Naive thymus-derived CD8-positive, alpha-beta T cell (primary cell): ENCODE data around the gene MVB12B. TPM values are rescaled to one million over a fixed set of nuclear protein-coding genes. Genes with fewer than 3 reads are reported as not detected.

Experiments
- ATAC-seq, 2 donors: fragments of 150-1000 bp; cut with Tn5 transposase in 1 of 2; sonication (Bioruptor Pico), chemical (Tn5 transposase) in 1 of 2; 1 replicate in 1 of 2; 2 replicates in 1 of 2; pipeline ENCODE4 v1.10.0; 2021; ENCODE audit warnings: mild to moderate bottlenecking in 2 of 2, moderate library complexity in 2 of 2
- POLR2A ChIA-PET: fragments of 350-600 bp; sonication (Branson Sonifier 250); formaldehyde crosslinking; loops from one replicate; lab custom pipeline; 2021; ENCODE audit warnings: antibody characterized with exemption; lab: Charles Lee
- DNase-seq, 10 donors: peaks; one replicate each; pipeline versions ENCODE4 v3.0.0 to v3.0.0-alpha.2; 2020 to 2022
- H3K27ac Mint-ChIP-seq, 10 donors: one replicate each; pipeline ENCODE4 v1.8.0; 2020 to 2022; ENCODE audit warnings: mild to moderate bottlenecking in 10 of 10, mixed read lengths in 10 of 10, moderate library complexity in 4 of 10, inconsistent platforms in 1 of 10
- H3K27me3 Mint-ChIP-seq, 5 donors: one replicate each; pipeline ENCODE4 v1.8.0; 2021 to 2022; ENCODE audit warnings: mixed read lengths in 5 of 5
- H3K36me3 Mint-ChIP-seq, 3 donors: one replicate each; pipeline ENCODE4 v1.8.0; 2020 to 2022; ENCODE audit warnings: mixed read lengths in 3 of 3, mild to moderate bottlenecking in 2 of 3, inconsistent platforms in 1 of 3
- H3K4me1 Mint-ChIP-seq, 4 donors: one replicate each; pipeline ENCODE4 v1.8.0; 2021 to 2022; ENCODE audit warnings: mixed read lengths in 4 of 4
- H3K4me3 Mint-ChIP-seq, 10 donors: one replicate each; pipeline ENCODE4 v1.8.0; 2020 to 2022; ENCODE audit warnings: mild to moderate bottlenecking in 10 of 10, mixed read lengths in 10 of 10, moderate library complexity in 6 of 10, inconsistent platforms in 1 of 10
- H3K9me3 Mint-ChIP-seq, 9 donors: one replicate each; pipeline ENCODE4 v1.8.0; 2020 to 2022; ENCODE audit warnings: mixed read lengths in 9 of 9, mild to moderate bottlenecking in 3 of 9, inconsistent platforms in 1 of 9, moderate library complexity in 1 of 9
- polyA plus RNA-seq, 3 donors: library from polyadenylated mRNA; unstranded; fragments of 300-500 nt; fragmentation: Illumina TruSeq; gene quantifications; one replicate each; pipeline ENCODE4 v1.2.3, GENCODE V29; 2021
- total RNA-seq, 8 experiments: library from RNA in 2 of 8; stranded (reverse) in 2 of 8; gene quantifications; one replicate each; pipeline ENCODE4 v1.2.3 and lab custom pipeline; 2021 to 2026

Gene MVB12B
- total and polyA plus RNA-seq, 5 experiments from 2014 or later = 7.2 to 28.6 (median 12.5) TPM

GRCh38 chr9:126504086-126504976 is 177.7 kb downstream of the MVB12B start:
- Mint-ChIP-seq H3K4me1 (peaks cover 9 to 18% (median 12%) of the 10 kb centered on the region in 4 donors), H3K27ac (no peak overlapping the region)
- ATAC-seq = no peak

GRCh38 chr9:126504977-126505455 is 178.4 kb downstream of the MVB12B start:
- no peak for ATAC-seq
- H3K4me1 Mint-ChIP-seq = peaks cover 6 to 11% (median 10%) of the 10 kb centered on the region in 4 donors
- DNase-seq = peak in 1 of 10 donors; percentile 7
- POLR2A ChIA-PET = no interaction called here
- peaks cover 0 to 5% (median 0%) of the 10 kb centered on the region in 3 donors for H3K36me3 Mint-ChIP-seq
- H3K27ac Mint-ChIP-seq = no peak overlapping the region
- no peaks in the 10 kb centered on the region for H3K9me3 Mint-ChIP-seq
- H3K4me3 Mint-ChIP-seq = no peak overlapping the region
- peaks cover 0 to 19% (median 0%) of the 10 kb centered on the region in 5 donors for H3K27me3 Mint-ChIP-seq

More at GRCh38 chr9:126504086-126504976, 177.7 kb downstream of the MVB12B start:
- H3K36me3 Mint-ChIP-seq = peaks cover 0 to 5% (median 0%) of the 10 kb centered on the region in 3 donors
- no peaks in the 10 kb centered on the region for H3K9me3 Mint-ChIP-seq
- no peak overlapping the region for H3K4me3 Mint-ChIP-seq
- peaks cover 0 to 14% (median 0%) of the 10 kb centered on the region in 5 donors for H3K27me3 Mint-ChIP-seq
- peak in 1 of 10 donors; percentile 52 for DNase-seq
- POLR2A ChIA-PET = no interaction called here

GRCh38 chr9:126505697-126506346 is 179.2 kb downstream of the MVB12B start:
- H3K27ac Mint-ChIP-seq = no peak overlapping the region
- H3K4me3 Mint-ChIP-seq = no peak overlapping the region
- peaks cover 1 to 5% (median 3%) of the 10 kb centered on the region in 4 donors for H3K4me1 Mint-ChIP-seq
- peaks cover 0 to 16% (median 0%) of the 10 kb centered on the region in 5 donors for H3K27me3 Mint-ChIP-seq
- H3K9me3 Mint-ChIP-seq = no peaks in the 10 kb centered on the region
- no peak for ATAC-seq
- POLR2A ChIA-PET = no interaction called here
- DNase-seq = peak in 1 of 10 donors; percentile 50
- peaks cover 0 to 5% (median 0%) of the 10 kb centered on the region in 3 donors for H3K36me3 Mint-ChIP-seq

GRCh38 chr9:126506361-126507317 is 180.0 kb downstream of the MVB12B start:
- Mint-ChIP-seq H3K27ac (no peak overlapping the region), H3K9me3 (no peaks in the 10 kb centered on the region), H3K4me3 (no peak overlapping the region), H3K36me3 (peaks cover 0 to 5% (median 0%) of the 10 kb centered on the region in 3 donors), H3K27me3 (peaks cover 3 to 22% (median 4%) of the 10 kb centered on the region in 5 donors), H3K4me1 (peaks cover 0 to 4% (median 0%) of the 10 kb centered on the region in 4 donors)
- POLR2A ChIA-PET = interaction anchor here (0.8 kb wide), 1 partner anchor 15 kb away, joined by 3 read pairs; no protein-coding TSS in a partner anchor
- DNase-seq (peak in 1 of 10 donors; percentile 41), ATAC-seq (no peak)

GRCh38 chr9:126507318-126508109 is 180.9 kb downstream of the MVB12B start:
- H3K27me3 Mint-ChIP-seq = peaks cover 6 to 28% (median 9%) of the 10 kb centered on the region in 5 donors
- POLR2A ChIA-PET = interaction anchor here (0.8 kb wide), 1 partner anchor 15 kb away, joined by 3 read pairs; no protein-coding TSS in a partner anchor
- no peaks in the 10 kb centered on the region for H3K9me3 Mint-ChIP-seq
- H3K4me1 Mint-ChIP-seq = peaks cover 0 to 4% (median 0%) of the 10 kb centered on the region in 4 donors
- peaks cover 0 to 5% (median 0%) of the 10 kb centered on the region in 3 donors for H3K36me3 Mint-ChIP-seq
- H3K27ac Mint-ChIP-seq = no peak overlapping the region
- no peak overlapping the region for H3K4me3 Mint-ChIP-seq
- ATAC-seq (no peak), DNase-seq (peak in 1 of 10 donors; percentile 28)

GRCh38 chr9:126508171-126508591 is 181.6 kb downstream of the MVB12B start:
- H3K27me3 Mint-ChIP-seq = peaks cover 6 to 34% (median 11%) of the 10 kb centered on the region in 5 donors
- POLR2A ChIA-PET = no interaction called here
- peaks cover 0 to 4% (median 0%) of the 10 kb centered on the region in 4 donors for H3K4me1 Mint-ChIP-seq
- no peaks in the 10 kb centered on the region for H3K9me3 Mint-ChIP-seq
- ATAC-seq (no peak), DNase-seq (peak in 1 of 10 donors; percentile 36)
- H3K27ac Mint-ChIP-seq = no peak overlapping the region
- peaks cover 0 to 5% (median 0%) of the 10 kb centered on the region in 3 donors for H3K36me3 Mint-ChIP-seq
- no peak overlapping the region for H3K4me3 Mint-ChIP-seq

GRCh38 chr9:126508928-126509327 is 182.3 kb downstream of the MVB12B start:
- POLR2A ChIA-PET = no interaction called here
- Mint-ChIP-seq H3K27ac (no peak overlapping the region), H3K9me3 (no peaks in the 10 kb centered on the region), H3K27me3 (peaks cover 6 to 42% (median 18%) of the 10 kb centered on the region in 5 donors), H3K4me1 (peaks cover 0 to 5% (median 0%) of the 10 kb centered on the region in 4 donors), H3K36me3 (peaks cover 0 to 3% (median 0%) of the 10 kb centered on the region in 3 donors), H3K4me3 (peak overlapping the region in 1 of 10 donors; percentile 43)
- DNase-seq (no peak), ATAC-seq (no peak)

- no peaks in the 10 kb centered on the region for H3K36me3 Mint-ChIP-seq
- H3K27ac Mint-ChIP-seq = no peak overlapping the region
- peaks cover 0 to 5% (median 0%) of the 10 kb centered on the region in 4 donors for H3K4me1 Mint-ChIP-seq
- ATAC-seq (no peak), DNase-seq (peak in 1 of 10 donors; percentile 13)
- H3K9me3 Mint-ChIP-seq = no peaks in the 10 kb centered on the region
- POLR2A ChIA-PET = no interaction called here
- peaks cover 6 to 43% (median 18%) of the 10 kb centered on the region in 5 donors for H3K27me3 Mint-ChIP-seq
- no peak overlapping the region for H3K4me3 Mint-ChIP-seq
Observed at GRCh38 chr9:126509718-126510117, 183.1 kb downstream of the MVB12B start.

- peaks cover 0 to 8% (median 3%) of the 10 kb centered on the region in 4 donors for H3K4me1 Mint-ChIP-seq
- no peaks in the 10 kb centered on the region for H3K36me3 Mint-ChIP-seq
- no peaks in the 10 kb centered on the region for H3K9me3 Mint-ChIP-seq
- POLR2A ChIA-PET = no interaction called here
- H3K27me3 Mint-ChIP-seq = peaks cover 8 to 52% (median 23%) of the 10 kb centered on the region in 5 donors
- DNase-seq (peak in 1 of 10 donors; percentile 10), ATAC-seq (no peak)
- H3K27ac Mint-ChIP-seq = no peak overlapping the region
- no peak overlapping the region for H3K4me3 Mint-ChIP-seq
Observed at GRCh38 chr9:126510564-126510963, 183.9 kb downstream of the MVB12B start.

GRCh38 chr9:126511411-126511810 is 184.8 kb downstream of the MVB12B start:
- Mint-ChIP-seq H3K9me3 (no peaks in the 10 kb centered on the region), H3K4me1 (peaks cover 1 to 9% (median 4%) of the 10 kb centered on the region in 4 donors), H3K27me3 (peaks cover 9 to 57% (median 26%) of the 10 kb centered on the region in 5 donors), H3K4me3 (no peak overlapping the region), H3K36me3 (no peaks in the 10 kb centered on the region), H3K27ac (peak overlapping the region in 1 of 10 donors; percentile 21)
- DNase-seq = peak in 1 of 10 donors; percentile 13
- POLR2A ChIA-PET = no interaction called here
- ATAC-seq = no peak
